UCSD-AML1 (cell line): ENCODE results near the gene JMJD7.

ENCODE experiments used
- DNase-seq: peaks from one replicate; lab custom pipeline; 2025; ENCODE audit not compliant: unreplicated experiment; lab: John Stamatoyannopoulos, UW

Gene JMJD7

DNA sequence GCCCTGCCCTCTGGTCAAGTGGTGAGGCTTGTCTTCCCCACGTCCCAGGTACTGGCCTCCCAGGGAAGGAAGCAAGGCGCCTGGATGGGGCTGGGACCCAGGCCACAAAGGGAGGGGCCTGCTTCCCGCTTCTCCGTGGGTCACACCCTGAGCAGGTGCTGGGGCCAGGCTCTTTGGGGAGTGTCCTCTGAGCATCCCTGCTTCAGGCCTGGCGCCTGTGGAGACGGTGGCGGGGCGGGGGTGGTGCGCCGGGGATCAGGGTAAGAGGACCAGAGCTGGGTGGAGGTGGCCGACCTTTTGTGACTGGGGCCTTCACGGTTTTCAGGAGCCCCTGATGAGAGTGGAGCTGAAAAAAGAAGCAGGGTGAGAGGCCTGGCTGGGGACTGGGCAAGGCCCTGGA is 14.3 kb downstream of the JMJD7 start:
- DNase-seq: no peak

DNA sequence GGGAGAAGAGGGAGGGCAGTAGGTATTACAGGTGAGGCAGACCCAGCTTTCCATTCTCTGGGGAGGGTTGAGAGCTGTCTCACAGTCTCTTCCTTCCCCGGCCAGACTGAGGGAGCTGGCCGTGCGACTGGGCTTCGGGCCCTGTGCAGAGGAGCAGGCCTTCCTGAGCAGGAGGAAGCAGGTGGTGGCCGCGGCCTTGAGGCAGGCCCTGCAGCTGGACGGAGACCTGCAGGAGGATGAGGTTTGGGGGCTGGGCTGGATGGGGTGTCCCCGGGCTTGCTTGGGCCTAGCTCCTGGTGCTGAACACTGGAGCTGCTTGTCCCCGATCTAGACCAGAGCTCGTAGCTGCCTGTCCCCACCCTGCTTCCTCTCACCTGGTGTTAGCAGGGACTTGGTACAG is 15.7 kb downstream of the JMJD7 start:
- DNase-seq: no peak

DNA sequence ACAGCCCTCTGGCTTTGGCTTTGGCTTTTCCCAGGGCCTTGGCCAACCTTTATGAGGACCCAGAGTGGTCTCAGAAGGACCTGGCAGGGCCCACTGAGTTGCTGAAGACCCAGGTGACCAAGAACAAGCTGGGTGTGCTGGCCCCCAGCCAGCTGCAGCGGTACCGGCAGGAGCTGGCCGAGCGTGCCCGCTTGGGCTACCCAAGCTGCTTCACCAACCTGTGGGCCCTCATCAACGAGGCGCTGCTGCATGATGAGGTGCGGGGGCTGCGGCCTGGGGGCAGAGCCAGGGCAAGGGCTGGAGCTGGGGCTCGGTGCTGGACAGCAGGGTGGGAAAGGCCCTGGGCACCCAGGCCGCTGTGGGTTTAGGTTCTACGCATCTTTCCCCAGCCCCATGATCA is 16.9 kb downstream of the JMJD7 start:
- DNase-seq: no peak

DNA sequence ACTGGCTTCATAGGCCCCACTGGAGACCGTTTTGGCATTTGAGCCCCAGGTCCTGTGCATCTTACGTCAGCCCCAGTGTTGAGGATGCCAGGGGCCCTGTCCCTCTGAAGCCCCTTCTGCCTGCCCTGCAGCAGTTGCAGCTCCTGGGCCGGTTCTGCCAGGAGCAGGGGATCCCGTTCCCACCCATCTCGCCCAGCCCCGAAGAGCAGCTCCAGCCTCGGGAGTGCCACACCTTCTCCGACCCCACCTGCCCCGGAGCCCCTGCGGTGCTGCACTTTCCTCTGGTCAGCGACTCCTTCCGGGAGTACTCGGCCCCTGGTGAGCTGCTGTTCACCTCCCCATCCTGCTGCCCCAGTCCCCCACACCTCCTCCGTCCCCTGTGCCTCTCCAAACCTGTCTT is 19.3 kb downstream of the JMJD7 start:
- no peak for DNase-seq

- no peak for DNase-seq
Observed at GRCh38 chr15:41847981-41848380, 20.1 kb downstream of the JMJD7 start.

DNA sequence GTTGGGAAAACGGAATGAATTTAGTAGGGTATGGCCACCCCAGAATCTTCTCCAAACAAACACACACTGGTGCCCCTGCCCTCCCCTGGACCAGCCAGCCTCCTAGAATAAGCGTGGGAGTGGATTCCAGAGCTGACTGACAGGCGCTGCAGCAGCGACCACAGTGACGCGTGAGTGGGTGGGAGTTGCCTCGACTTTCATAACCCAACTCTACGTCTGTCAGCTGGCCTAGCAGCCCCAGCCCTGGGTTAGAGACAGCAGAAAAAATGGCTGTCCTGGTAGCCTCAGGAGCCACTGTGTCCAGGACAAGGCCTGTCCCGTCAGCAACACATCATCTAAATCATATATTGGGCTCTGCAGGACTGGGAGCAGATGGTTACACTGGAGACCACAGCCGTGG is 20.7 kb downstream of the JMJD7 start:
- DNase-seq: no peak

- DNase-seq: no peak
Observed at GRCh38 chr15:41849204-41849603, 21.3 kb downstream of the JMJD7 start.

- no peak for DNase-seq
Observed at GRCh38 chr15:41849861-41850260, 22.0 kb downstream of the JMJD7 start.

- no peak for DNase-seq
Observed at GRCh38 chr15:41850482-41851166, 22.7 kb downstream of the JMJD7 start.

DNA sequence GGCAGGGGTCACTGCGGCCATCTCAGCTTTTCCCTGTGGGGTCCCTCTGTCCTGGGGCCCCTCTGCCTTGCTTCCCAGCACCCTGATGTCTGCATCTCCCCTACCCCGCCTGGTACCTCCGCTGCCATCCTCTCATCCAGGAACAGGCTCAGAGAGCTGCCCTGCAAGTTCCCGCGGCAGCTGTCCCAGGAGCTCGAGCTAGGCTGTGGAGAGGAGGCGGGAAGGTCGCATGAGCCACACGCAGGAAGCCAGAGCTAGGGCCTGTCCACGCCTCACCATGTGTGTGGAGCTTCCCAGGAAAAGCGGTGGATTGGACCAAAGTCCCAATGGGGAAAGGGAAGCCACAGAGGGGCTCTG is 23.3 kb downstream of the JMJD7 start:
- no peak for DNase-seq

DNA sequence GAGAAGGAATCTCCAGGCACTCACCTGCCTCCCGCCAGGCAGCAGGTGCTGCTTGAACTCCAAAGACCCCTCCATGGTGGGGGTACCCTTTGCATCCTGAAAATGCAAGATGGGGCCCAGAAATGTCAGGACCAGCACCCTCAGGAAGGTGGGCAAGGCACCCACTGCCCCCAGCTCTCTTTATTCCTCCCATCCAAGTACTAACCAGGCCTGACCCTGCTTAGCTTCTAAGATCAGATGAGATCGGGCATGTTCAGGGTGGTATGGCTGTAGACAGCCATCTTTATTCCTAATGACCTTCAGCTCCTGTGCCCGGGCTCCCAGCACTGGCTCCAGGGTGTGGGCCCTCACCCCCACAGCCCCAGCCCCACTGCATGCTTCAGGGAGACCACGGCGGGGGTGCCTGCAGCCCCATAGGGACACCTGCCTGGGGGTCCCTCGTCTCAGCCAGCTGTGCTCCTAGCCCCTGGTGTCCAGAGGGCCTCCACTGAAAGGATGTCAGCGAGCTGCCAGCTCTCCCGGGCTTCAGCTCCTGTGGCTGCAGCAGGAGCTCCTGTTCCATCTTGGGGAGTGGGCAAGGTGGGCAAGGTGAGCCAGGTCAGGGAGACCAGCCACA is 24.0 kb downstream of the JMJD7 start:
- no peak for DNase-seq

DNA sequence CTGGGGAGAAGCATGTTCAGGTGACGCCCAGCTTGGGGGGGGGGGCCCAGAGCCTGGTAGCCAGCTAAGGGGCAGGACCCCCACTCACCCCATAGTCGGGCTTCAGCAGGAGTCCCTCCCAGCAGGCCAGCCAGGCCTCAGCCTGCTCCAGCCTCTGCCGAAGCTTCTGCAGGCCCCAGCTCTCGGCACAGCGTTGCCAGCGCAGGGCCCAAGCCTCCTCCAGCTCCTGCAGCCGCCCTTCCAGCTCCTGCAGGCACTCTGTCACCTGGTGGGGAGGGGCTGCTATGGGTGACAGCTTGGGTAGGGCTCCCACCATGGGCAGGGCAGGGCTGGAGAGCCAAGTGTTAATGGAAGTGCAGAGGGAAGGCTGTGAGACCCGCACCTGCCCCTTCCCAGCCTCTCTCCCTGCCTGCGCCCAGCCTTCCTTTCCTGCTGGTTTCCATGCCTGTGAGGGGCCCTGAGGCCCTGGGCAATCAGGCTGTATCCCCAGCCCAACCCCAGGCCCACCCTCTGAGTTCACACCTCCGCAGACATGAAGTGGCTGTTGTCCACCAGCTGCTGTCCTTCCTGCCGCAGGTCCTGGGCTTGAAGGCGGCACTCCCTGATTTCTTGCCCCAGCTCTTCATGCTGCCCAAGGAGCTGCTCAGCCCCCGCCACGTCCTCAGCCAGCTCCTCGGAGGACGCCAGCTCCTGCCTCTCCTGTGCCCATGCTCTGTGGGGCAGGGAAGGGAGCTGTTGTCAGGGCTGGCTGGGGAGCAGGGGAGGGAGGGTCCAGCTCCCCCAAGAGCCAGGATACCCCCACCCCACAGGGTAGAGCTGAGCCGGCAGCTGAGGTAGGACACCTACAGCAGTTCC is 25.1 kb downstream of the JMJD7 start:
- no peak for DNase-seq

DNA sequence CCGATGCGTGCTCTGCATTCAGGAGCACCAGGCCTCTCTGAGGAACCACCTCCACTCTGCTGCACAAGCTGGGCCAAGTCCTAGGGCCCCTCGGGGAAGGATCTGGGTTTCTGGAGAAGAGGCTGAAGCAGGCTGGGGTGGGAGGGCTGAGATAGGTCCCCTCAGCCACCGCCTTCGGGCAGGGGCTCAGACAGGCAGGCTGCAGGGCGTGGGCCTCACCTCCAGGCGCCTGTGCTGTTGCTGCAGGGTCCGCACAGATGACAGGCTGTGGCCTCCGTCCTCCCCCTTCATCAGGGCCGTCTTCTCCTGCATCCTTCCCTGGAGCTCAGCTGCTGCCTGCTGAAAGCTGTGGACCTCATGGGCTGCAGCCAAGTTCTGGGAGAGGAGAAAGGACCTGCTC is 25.9 kb downstream of the JMJD7 start:
- DNase-seq: no peak

DNA sequence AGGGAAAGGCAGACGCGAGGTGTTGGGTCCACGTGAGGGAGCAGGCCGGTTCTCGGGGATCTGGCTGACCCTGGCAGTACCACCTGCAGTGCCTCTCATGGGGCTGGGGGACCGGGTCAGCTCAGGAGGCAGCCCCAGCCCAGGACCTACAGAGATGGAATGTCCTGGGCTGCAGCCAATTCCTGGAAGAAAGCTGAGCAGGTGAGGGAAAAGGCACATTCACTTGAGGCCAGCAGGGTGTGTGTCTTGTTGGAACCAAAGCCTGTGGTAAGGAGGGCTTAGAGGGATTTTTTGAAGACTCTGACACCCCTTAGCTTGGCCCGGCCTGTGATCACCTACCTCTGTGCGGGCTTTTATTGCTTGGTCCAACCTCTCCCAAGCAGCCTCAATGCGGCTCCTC is 26.6 kb downstream of the JMJD7 start:
- DNase-seq: no peak

GRCh38 chr15:41855261-41855961 is 27.5 kb downstream of the JMJD7 start:
- DNase-seq: no peak

DNA sequence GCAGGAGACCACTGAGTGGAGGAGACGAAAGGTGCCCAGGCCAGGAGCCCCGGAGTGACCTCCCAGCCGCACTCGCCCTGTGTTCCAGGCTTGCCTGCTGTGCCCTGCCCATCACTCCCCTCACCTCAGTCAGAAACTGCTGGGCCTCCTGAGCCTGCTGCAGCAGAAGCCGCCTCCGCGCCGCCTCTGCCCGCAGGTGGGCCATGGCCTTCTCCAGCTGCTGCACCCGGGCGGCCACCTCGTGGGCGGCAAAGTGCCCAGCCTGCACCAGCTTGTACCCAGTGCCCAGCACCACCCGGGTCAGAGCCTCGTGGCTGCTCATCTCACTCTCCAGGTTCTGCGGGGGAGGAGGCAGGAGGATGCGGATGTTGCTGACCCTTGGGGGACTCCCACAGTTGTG is 28.4 kb downstream of the JMJD7 start:
- no peak for DNase-seq

DNA sequence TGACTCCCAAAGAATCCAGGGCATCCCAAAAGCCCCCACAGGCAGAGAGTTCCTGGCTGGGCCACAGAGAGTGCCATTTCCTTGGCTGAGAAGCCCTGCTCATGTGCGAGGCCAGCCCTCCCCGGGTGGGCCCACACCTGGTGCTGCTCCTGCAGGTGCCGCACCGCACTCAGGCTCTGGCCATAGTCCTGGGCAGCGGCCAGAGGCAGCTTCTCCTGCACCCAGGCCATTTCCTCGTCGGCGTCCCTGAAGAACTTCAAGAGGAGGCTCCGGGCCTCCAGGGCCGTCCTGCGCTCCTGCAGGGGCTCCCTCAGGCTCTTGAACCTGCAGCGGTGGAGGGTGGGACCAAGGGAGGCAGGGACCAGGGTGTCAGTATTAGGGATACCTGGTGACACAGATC is 28.8 kb downstream of the JMJD7 start:
- DNase-seq: no peak

GRCh38 chr15:41857316-41857715 is 29.4 kb downstream of the JMJD7 start:
- no peak for DNase-seq

- no peak for DNase-seq
Observed at GRCh38 chr15:41858756-41859155, 30.9 kb downstream of the JMJD7 start.

GRCh38 chr15:41860049-41860828 is 32.3 kb downstream of the JMJD7 start:
- peak; percentile 38 for DNase-seq
